ENCODE data around the gene MRM1.

The MRM1 gene, protein sequence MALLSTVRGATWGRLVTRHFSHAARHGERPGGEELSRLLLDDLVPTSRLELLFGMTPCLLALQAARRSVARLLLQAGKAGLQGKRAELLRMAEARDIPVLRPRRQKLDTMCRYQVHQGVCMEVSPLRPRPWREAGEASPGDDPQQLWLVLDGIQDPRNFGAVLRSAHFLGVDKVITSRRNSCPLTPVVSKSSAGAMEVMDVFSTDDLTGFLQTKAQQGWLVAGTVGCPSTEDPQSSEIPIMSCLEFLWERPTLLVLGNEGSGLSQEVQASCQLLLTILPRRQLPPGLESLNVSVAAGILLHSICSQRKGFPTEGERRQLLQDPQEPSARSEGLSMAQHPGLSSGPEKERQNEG

DNA sequence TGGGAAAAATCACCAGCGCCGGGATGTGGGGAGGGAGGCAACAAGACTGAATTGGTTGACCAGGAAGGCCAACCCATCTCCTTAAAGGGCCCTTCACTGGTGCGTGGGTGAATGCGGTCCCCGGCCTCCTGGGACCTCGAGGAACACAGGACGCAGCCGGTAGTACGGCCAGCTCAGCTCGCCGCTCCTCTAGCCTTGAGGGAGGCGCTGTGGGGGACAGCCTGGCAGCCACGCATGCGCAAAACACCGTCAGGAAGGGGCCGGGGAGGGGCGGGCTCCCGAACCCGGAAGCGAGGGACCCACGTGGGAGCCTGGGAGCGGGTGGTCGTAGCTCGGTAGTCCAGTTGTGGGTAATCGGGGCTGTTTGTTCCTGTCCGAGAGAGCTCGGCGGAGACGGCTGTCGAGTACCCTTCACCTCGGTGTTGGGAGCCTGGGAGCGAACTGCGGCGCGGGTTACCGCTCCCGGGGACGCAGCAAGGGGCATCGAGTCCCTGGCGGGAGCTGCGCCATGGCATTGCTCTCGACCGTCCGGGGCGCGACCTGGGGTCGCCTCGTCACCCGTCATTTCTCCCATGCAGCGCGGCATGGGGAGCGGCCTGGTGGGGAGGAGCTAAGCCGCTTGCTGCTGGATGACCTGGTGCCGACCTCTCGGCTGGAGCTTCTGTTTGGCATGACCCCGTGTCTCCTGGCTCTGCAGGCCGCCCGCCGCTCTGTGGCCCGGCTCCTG is at the start of gene MRM1:
TSS of gene MRM1 (plus strand) at position 281 of the 727 bp plus-strand sequence. CDS start at position 509, 228 bp downstream.
- DNase-seq: peak; percentile 96

DNA sequence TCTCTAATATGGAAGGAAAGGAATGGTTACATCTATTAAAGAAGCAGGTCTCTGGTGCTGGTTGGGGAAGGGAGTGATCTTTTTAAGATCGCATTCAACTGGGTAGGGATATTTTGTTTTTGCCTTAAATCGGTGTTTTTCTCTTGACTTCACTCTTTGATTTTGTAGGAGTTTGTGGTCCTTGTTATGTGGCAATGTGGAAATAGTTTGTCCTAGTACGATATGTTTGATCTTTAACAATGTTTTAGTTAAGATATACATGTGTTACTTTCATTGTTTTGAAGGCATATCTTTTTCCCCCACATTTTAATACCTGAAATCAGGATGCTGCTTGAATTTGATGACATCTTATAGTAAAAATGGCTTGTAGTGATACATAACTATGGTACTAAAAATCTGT is 47.9 kb upstream of the MRM1 start:
- DNase-seq: no peak

DNA sequence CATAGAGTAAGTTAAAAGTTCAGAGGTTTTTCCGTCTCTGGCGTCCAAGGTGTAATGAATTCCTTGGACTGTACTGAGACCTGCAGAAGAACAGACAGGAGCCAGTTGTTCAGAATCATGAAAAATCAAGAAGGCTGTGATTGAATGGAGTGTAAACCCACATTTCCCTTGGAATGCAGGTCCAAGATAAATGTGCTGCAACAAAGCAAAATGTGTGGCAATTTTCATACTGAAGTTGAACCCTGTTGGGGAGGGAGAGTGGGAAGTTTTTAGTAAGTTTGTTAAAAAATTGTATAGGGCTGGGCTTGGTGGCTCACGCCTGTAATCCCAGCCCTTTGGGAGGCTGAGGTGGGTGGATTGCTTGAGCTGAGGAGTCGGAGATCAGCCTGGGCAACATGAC is 35.3 kb upstream of the MRM1 start:
- no peak for DNase-seq

DNA sequence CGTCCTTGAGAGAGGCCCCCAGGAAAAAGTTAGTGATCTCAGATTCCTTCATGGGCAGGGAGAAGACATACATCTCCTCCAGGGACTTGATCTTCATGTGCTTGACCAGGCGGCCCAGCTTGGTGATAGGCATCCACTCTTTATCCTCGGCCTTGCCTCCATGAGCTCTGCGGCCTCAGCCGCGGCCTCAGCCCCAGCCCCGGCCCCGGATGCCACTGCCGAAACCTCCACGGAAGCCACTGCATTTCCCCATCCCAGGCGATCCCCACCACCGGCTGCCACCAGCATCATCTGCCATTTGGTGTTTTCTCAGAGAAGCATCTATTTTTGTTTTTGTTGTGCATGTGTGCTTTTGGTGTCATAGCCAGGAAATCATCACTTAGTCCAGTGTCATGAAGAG is 26.4 kb upstream of the MRM1 start:
- no peak for DNase-seq

DNA sequence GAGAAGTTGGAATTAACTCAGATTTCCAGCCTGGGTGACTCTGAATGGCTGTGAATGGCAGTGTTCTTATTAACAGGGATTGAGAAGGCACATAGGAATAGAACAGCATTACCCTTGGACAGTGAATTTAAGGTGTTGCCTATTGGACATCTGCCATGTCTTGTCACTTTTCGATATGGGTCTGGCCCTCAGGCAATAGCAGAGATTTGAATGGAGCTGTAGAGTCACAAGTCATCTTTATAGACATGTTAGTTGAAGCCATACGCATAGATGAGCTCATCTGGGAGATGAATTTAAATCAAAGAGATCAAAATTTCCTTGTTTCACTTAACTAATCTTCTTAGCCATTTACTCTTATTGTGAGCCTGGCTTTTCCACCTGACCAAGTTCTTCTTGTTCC is 24.6 kb upstream of the MRM1 start:
- no peak for DNase-seq

DNA sequence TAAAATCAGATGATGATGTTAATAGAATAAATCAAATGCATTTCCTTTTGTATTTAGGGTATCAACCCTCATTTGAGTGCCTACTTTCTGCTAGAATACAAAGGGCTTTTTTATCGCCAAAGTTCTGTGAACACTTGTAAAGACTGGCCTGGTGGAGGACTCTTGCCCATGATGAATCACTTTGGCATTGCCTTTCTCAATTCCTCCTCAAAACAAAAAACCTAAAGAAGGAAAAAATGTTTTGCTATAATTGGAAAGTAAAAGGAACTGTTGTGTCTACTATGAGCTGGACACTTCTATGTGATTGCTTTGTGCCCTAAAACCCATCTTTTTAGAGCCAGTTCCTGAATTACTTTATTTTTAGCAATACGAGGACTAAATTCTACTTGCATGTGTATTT is 22.7 kb upstream of the MRM1 start:
- DNase-seq: no peak

DNA sequence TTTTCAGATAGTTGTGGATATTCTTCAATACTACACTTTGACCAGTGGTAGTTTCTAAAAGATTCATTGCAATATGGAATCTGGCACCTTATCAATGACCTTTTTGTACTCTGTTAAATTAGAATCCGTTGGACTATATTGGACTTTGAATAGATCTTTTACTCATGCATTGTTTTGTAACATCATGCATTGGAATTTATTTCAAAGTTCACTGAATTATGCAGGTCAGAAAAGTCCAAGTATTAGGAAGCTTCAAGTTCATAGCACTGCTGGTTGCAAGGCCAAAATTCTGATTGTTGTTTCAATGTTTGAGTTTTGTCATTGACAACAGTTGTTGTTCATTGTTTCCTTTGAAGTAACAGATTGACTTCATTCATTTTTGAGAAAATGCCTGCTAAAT is 17.6 kb upstream of the MRM1 start:
- DNase-seq: no peak

DNA sequence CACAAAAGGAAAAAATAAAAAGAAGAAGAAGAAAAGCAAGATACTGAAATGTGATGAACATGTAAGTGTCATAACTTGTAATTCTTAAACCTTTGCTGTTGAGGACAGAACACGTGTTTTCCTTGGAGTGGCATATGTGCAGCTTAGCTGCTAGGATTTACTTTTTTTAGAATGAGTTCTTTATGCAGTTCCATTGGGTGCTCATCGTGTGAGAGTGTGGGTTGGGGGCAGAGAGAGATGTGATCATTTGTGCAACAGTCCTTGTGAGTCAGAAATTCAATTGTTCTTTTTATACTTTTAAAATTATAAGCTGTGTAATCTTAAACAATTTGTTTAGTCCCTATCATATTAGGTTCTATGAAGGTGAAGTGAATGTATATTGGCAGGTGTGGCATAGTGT is 15.2 kb upstream of the MRM1 start:
- DNase-seq: no peak

DNA sequence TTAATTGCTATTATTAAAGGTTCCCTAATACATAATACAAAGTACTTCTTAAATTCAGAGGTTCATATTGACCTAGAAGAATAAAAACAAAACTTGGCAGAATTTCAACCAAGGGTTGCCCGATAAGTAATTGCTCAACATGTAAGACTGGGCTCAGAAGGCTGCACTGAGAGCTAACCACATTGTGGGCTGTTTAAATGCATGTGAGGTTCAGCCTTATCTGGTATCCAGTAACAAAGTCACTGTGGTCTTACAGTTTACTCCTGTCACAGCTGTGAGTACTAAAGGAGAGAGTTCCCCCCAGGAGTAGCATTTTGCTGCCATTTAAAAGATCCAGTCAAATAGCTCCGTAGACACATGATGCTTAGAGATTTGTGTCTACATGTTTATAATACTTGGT is 11.3 kb upstream of the MRM1 start:
- peak; percentile 32 for DNase-seq

DNA sequence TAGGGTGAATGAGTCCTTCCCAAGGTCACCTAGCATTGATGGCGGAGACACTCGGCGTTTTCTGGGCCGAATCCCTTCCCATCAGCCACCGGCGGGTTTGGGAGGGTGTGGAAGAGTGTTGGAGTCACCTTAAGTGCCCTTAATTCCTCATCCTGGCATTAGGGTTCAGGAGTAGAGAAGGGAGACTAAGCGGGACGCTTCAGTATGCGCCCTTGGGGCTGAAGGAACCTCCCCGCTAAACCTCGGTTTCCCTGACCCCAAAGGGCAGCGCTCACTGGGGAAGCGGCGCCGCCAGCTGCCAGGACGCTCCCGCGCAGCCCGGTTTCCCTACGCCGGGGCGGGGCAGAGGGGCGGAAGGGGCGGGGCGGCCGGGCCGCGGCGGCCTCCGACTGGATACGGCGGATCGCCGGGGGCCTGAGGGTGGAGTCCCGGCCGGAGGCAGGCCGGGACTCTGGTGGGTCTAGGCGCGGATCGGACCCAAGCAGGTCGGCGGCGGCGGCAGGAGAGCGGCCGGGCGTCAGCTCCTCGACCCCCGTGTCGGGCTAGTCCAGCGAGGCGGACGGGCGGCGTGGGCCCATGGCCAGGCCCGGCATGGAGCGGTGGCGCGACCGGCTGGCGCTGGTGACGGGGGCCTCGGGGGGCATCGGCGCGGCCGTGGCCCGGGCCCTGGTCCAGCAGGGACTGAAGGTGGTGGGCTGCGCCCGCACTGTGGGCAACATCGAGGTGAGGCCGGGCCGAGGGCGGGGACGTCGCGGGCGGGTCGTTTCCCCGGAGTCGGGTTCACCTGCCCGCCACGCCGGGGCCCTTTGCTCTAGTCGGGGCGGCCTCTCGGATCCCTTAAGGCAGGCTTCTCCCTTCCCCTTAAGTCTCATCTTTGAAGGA is 9.7 kb upstream of the MRM1 start, which contains the start of gene DHRS11:
TSS of gene DHRS11 (plus strand) at position 446 of the 882 bp plus-strand sequence. CDS start at position 577, 131 bp downstream.
- peak; percentile 93 for DNase-seq

DNA sequence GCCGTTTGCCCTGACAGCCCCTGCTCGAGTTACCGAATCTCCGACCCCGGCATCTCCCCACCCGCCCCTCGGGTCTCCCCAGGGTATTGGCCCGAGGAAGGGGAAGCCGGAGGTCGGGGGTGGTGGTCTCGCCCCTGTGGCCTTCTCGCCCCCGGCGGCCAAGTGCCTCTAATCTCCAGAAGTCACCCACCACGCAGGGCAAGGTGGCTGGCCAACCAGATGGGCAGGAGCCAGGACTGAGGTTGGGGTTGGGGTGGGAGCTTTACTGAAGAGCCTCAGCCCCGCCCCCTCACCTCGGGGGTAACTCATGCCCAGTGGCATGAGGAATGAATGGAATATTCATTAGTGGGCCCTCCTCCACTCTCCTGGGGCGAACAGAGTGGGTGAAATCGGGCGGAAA is 9.1 kb upstream of the MRM1 start:
- no peak for DNase-seq

DNA sequence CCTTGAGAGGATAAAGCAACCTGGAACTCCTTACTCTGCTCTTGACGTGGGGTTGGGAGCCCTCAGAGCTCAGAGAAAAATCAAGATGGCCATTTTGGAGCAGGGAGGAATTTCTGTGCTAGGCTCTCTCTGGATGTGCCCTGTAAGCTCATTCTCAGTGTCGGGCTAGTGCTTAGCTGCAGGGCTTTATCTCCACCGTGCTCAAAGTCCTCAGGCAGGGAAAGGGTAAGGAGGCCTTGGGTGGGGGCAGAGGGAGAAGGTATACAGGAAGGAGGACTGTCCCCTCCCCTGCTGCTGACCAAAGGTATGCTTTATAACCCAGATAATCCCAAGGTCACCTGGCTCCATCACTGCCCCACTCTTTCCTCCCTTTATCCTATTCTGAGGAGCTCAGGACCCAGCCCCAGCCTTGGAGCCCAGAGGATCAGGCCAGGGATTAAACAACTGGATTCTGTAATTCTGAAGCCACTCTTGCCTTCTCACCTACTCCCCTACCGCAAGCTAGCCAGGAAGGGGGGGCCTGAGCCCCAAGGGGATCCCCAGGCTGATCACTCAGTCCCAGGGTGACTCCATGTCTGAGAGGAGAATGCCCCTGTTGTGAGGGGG is 8.6 kb upstream of the MRM1 start:
- DNase-seq: no peak

DNA sequence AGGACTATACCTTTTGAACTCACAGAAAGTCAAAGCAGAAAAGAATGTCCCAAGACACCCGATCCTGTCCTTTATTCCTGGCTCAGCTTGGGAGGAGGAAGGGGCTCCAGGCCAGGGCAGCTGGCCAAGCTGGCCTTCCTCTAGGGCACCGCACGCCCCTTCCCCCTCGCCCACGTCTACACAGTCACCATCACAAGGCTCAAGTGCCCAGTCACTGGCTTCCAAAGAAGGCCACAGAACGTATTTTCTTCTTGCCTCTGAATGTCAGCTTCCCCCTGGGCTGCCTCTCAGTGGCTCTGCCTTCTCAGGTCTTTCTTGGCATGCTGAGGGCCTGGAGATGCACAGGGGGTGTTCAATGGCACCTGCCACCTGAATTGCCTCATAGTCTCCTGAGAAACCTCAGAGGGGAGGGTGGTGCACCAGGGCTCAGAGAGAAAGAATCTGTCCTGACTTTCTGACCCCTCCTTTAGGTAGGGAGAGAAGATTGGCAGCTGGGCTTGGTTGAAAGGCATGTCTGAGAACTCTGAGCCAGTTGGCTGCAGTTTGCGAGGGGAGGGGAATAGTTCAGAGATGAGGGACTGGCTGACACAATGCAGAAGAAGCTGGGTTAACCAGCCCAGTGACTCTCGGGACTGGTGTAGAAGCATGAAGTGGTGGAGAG is 7.6 kb upstream of the MRM1 start:
- no peak for DNase-seq

DNA sequence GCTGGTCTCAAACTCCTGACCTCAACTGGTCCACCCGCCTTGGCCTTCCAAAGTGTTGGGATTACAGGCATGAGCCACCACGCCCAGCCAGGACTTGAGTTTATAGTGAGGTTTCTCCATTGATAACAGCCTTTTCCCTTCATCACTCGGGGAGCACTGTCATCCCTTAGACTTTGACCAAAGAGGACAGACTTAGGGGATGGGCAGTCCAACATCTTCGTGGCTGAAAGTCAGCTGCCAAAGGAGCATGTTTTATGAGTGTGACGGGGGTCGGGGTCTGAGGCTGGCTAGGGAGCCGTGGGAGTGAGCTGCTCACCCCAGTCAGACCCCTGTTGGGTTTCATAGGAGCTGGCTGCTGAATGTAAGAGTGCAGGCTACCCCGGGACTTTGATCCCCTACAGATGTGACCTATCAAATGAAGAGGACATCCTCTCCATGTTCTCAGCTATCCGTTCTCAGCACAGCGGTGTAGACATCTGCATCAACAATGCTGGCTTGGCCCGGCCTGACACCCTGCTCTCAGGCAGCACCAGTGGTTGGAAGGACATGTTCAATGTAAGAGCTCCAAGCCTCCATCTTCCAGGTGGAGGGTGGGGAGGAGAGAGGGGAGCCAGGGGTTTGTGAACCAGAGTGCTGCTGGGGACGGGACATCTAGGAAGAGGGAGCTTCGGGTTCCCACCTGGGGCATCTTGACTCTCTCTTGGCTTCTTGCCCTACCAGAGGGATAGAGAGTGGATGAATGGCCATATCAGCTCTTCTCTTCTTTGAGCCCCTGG is 6.6 kb upstream of the MRM1 start:
- DNase-seq: no peak

DNA sequence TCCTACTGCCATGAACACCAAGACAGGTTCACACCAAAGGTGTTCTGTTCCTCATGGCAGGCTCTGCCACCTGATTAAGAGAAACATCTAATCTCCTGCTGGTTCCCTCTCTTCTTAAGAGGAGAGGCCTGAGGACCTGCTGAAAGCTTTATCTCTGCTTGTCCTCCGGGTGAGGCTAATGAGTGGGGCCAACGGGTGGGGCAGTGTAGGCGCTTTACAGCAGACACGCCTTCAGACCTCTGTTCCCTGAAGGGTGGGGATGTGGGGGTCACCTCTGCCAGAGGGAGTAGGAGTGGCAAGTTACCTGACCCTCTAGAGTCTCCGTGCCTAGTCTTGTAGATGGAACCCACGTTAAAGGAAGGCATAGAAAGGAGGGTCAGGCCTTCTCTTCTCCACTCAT is 4.2 kb upstream of the MRM1 start:
- DNase-seq: no peak

DNA sequence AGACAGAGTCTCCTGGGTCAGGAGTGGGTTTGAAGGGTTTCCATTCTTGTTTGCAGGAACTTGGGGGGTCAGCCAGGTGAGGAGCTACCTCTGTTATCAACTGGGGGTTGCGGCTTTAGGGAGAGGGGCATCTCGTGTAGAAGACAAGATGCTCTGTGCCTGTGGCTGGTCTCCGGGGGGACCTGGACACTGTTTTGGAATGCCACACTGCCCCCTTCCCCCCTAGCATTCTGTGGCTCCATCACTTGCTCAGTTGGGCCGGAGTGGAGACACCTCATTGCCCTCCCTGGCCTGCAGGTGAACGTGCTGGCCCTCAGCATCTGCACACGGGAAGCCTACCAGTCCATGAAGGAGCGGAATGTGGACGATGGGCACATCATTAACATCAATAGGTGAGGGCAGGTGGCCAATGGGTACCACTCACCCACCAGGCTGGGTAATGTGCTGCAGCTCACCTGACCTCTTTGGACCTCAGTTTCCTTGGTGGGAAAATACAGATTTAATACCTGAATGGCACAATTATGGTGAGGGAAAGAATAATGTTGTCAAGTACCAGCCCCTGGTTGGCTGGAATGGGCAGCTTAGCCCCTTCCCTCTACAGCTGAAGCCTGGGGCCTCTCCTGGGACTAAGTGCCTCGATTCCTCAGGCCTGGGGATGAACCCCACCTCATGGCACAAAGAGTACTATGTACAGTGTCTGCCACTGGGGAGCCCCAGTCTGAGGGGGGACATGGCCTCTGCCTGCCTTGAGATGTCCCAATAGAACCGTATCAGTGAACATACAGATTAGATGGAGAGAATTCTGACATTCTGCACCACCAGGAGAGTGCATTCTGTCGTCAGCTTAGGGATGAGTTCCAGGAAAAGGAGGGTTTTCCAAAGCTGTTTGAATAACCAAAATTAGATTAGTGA is 3.3 kb upstream of the MRM1 start:
- DNase-seq: no peak

DNA sequence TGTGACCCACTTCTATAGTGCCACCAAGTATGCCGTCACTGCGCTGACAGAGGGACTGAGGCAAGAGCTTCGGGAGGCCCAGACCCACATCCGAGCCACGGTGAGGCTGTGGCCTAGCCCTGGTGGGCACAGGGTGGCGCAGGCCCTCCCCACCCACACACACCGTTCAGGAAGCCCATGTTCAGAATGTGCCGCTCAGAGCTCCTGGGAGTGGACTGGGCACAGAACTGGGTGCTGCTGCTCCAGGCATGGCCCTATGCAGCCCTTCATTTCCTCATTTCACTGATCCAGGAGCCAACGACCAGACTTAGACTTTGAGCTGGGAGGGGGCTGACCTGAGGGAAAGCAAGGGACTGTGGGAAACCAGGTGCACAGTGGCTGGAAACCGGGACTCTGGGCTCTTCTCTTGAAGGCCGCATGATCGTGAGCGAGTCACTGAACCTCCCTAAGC is 2.4 kb upstream of the MRM1 start:
- no peak for DNase-seq

DNA sequence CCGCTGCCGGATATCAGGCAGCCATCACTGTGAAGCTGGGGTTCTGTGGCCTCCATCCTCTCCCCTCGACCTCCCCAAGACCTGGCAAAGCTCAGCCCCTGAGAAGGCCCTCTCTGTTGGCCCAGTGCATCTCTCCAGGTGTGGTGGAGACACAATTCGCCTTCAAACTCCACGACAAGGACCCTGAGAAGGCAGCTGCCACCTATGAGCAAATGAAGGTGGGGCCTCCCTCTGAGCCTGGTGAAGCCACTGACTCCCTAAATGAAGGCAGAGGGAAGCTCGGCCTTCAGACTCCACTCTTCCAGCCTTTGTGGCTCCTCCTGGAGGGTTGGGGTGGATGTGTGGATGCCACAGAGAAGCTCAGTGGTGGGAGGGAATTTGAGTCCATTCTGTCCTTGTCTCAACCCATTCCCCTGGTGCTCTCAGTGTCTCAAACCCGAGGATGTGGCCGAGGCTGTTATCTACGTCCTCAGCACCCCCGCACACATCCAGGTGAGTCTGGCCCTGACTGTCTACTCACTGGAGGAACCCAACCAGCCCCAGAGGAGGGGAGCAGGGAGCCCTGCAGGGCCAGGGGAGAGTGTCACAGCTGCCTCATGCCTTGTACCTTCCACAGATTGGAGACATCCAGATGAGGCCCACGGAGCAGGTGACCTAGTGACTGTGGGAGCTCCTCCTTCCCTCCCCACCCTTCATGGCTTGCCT is 1.7 kb upstream of the MRM1 start:
- no peak for DNase-seq

DNA sequence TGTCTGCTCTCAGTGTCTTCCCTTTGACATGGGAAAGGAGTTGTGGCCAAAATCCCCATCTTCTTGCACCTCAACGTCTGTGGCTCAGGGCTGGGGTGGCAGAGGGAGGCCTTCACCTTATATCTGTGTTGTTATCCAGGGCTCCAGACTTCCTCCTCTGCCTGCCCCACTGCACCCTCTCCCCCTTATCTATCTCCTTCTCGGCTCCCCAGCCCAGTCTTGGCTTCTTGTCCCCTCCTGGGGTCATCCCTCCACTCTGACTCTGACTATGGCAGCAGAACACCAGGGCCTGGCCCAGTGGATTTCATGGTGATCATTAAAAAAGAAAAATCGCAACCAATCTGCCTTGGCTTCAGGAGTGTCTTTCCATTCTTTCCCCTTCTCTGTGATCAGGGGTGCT is 918 bp upstream of the MRM1 start:
- no peak for DNase-seq

DNA sequence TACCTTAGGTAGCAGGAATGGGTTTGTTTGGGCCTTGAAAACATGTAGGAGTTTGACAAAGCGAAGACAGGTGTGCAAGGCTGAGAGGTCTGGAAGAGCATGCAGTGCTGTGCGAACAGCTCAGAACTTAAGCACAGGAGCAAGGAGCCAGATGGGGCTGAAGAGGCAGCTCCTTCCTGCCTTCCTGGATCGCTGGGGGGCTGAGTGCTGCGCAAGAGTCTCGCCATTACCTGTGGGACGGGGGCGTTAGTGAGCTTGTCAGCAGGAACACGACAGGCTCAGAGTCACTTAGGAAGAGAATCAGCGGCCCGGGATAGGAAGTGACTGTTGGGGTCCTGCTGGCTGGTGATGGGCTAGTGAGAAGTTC is 464 bp upstream of the MRM1 start:
- no peak for DNase-seq
